SU-DHL-6 (cell line): Measurements from ENCODE around the gene ZNF804B.

Experiments used
- H2AFZ ChIP-seq: fragments of 200-600 bp; sonication (generic); 2 replicates; pipeline ENCODE4 v1.6.1; 2014; ENCODE audit warnings: low read depth, mild to moderate bottlenecking, moderate library complexity, mixed read lengths, antibody characterized with exemption, low read length; ENCODE audit not compliant: severe bottlenecking
- H3F3A ChIP-seq: fragments of 200-600 bp; shearing (Covaris generic); 2 replicates; pipeline ENCODE4 v1.6.0; 2016; ENCODE audit warnings: antibody characterized with exemption, mild to moderate bottlenecking; ENCODE audit not compliant: insufficient read depth
- H3K27ac ChIP-seq: fragments of 200-600 bp; sonication (generic); 2 replicates; pipeline ENCODE4 v1.5.1; 2016; ENCODE audit warnings: low read depth, mild to moderate bottlenecking, low read length, moderate library complexity, mixed read lengths
- H3K27me3 ChIP-seq: fragments of 200-600 bp; sonication (generic), shearing (Covaris generic); 2 replicates; pipeline ENCODE4 v1.6.0; 2014; ENCODE audit warnings: mild to moderate bottlenecking, low read length
- H3K36me3 ChIP-seq: fragments of 200-600 bp; sonication (generic); 2 replicates; pipeline ENCODE4 v1.6.1; 2014; ENCODE audit warnings: mild to moderate bottlenecking, low read length, mixed read lengths
- H3K4me2 ChIP-seq: fragments of 300-600, 200-600 bp; shearing (Covaris generic), sonication (generic); 2 replicates; pipeline ENCODE4 v1.6.0; 2014; ENCODE audit warnings: low read length, low read depth, mild to moderate bottlenecking; ENCODE audit not compliant: poor library complexity, severe bottlenecking
- H3K4me3 ChIP-seq: fragments of 200-600 bp; sonication (generic); 2 replicates; pipeline ENCODE4 v1.5.1; 2014; ENCODE audit warnings: antibody characterized with exemption, low read length, mild to moderate bottlenecking, mixed read lengths; ENCODE audit not compliant: insufficient read depth, poor library complexity, severe bottlenecking
- H3K79me2 ChIP-seq: fragments of 200-600 bp; sonication (generic); 2 replicates; pipeline ENCODE4 v1.6.1; 2014; ENCODE audit warnings: mild to moderate bottlenecking, low read length, moderate library complexity; ENCODE audit not compliant: insufficient read depth
- H3K9ac ChIP-seq: fragments of 200-600 bp; sonication (generic); 2 replicates; pipeline ENCODE4 v1.7.0; 2014; ENCODE audit warnings: mild to moderate bottlenecking, low read length
- H3K9me2 ChIP-seq: fragments of 200-600 bp; sonication (generic); replicated peaks from 2 replicates; pipeline ENCODE4 v1.6.1; 2014; ENCODE audit warnings: low read length; ENCODE audit not compliant: insufficient read depth
- H3K9me3 ChIP-seq: fragments of 200-600 bp; sonication (generic); 2 replicates; pipeline ENCODE4 v1.6.1; 2014; ENCODE audit warnings: low read length, mixed read lengths; ENCODE audit not compliant: insufficient read depth
- H4K20me1 ChIP-seq: fragments of 200-600 bp; sonication (generic); 2 replicates; pipeline ENCODE4 v1.6.1; 2014; ENCODE audit warnings: low read depth, mild to moderate bottlenecking, antibody characterized with exemption, low read length, moderate library complexity, mixed read lengths
- EZH2phosphoT487 ChIP-seq: fragments of 200-600 bp; sonication (generic), shearing (Covaris generic); conservative IDR thresholded peaks from 2 replicates; pipeline ENCODE4 v1.6.1; 2018; ENCODE audit warnings: mild to moderate bottlenecking, antibody characterized with exemption, low read length, moderate library complexity, mixed read lengths
- TF ChIP-seq, protein P1 (sequence below): fragments of 200-600 bp; sonication (generic); IDR thresholded peaks from one replicate; pipeline ENCODE4 v1.5.1; 2017; ENCODE audit warnings: antibody characterized with exemption, mild to moderate bottlenecking, low read length, moderate library complexity; ENCODE audit not compliant: insufficient read depth, poor library complexity, severe bottlenecking

ZNF804B gene

DNA sequence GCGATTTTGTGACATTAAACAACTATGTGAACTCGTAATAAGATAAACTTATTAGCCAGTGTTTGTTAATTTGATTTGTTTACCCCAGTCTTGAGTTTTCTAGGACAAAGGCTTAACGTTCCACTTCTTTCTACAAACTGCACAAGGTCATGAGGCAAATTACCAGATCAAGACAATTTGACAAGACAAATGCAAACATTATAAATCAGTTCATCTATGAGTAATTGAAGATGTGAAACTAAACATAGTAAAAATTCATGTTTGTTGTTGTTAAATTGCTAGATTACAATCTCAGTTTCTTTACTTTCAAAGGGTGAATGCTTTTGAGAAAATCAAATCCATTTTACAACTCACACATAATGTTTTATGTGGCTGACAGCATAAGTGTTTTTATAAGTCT is 13.4 kb upstream of the ZNF804B start:
- no peak overlapping the region for H3K9ac ChIP-seq
- H3K4me3 ChIP-seq, result no peak overlapping the region
- H3K36me3 ChIP-seq, result no peaks in the 10 kb centered on the region
- no peak overlapping the region for H3K4me2 ChIP-seq
- H3K9me3 ChIP-seq, result no peaks in the 10 kb centered on the region
- TF ChIP-seq EZH2phosphoT487, result no peak
- H3K27ac ChIP-seq, result no peak overlapping the region
- no peaks in the 10 kb centered on the region for H3K9me2 ChIP-seq
- no peaks in the 10 kb centered on the region for H3K27me3 ChIP-seq
- no peak overlapping the region for H2AFZ ChIP-seq
- H3F3A ChIP-seq, result no peaks in the 10 kb centered on the region
- no peaks in the 10 kb centered on the region for H3K79me2 ChIP-seq
- H4K20me1 ChIP-seq, result no peaks in the 10 kb centered on the region; the same call in 1 of the 2 replicates

DNA sequence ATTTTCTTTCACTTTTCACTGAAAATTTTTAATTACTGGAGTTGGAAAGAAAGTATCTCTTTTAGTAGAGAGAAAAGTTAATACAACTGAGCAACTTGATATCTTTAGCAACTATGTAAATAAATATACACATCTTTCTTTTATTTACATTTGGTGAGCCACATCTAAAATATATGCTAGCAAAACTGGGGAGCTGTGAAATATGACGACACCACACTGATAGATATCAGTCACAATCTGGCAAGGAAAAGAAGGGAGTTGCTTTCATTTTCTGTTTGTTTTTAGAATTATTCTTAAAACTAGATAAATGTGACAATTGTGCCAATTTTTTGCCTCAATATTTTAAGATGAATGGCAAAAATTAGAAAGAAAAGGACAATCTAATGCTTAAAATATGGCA is 2.7 kb upstream of the ZNF804B start:
- Histone ChIP-seq H3K36me3 (no peaks in the 10 kb centered on the region), H3K27ac (no peak overlapping the region), H3K9ac (no peak overlapping the region), H4K20me1 (no peaks in the 10 kb centered on the region), H2AFZ (no peak overlapping the region), H3K79me2 (no peaks in the 10 kb centered on the region), H3K27me3 (no peaks in the 10 kb centered on the region), H3K4me2 (no peak overlapping the region), H3F3A (no peaks in the 10 kb centered on the region), H3K9me3 (no peaks in the 10 kb centered on the region), H3K4me3 (no peak overlapping the region), H3K9me2 (no peaks in the 10 kb centered on the region)
- TF ChIP-seq EZH2phosphoT487, result no peak

DNA sequence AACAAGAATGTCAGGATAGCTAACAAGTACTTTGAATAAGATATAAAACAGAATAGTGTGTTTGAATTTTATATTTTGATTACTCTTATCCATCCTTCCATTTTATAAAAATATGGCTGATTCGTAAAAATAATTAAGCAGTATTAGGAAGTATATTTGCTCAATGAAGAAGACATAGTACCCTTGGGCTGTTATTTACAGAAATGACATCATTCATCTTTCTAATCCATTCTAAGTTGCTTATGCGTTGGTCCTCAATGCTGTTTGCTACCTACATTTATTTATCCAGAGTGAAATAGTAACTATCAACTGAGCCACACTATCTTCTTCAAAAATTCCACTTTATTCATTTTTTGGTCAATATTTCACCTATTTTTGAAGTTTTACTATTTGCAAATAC is 2.1 kb upstream of the ZNF804B start:
- H3K9me3 ChIP-seq, result no peaks in the 10 kb centered on the region
- H2AFZ ChIP-seq, result no peak overlapping the region
- no peak overlapping the region for H3K4me2 ChIP-seq
- no peaks in the 10 kb centered on the region for H3K36me3 ChIP-seq
- TF ChIP-seq EZH2phosphoT487, result no peak
- TF ChIP-seq, protein P1, sequence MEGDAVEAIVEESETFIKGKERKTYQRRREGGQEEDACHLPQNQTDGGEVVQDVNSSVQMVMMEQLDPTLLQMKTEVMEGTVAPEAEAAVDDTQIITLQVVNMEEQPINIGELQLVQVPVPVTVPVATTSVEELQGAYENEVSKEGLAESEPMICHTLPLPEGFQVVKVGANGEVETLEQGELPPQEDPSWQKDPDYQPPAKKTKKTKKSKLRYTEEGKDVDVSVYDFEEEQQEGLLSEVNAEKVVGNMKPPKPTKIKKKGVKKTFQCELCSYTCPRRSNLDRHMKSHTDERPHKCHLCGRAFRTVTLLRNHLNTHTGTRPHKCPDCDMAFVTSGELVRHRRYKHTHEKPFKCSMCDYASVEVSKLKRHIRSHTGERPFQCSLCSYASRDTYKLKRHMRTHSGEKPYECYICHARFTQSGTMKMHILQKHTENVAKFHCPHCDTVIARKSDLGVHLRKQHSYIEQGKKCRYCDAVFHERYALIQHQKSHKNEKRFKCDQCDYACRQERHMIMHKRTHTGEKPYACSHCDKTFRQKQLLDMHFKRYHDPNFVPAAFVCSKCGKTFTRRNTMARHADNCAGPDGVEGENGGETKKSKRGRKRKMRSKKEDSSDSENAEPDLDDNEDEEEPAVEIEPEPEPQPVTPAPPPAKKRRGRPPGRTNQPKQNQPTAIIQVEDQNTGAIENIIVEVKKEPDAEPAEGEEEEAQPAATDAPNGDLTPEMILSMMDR, result no peak
- no peak overlapping the region for H3K9ac ChIP-seq
- H4K20me1 ChIP-seq, result no peaks in the 10 kb centered on the region
- H3K27ac ChIP-seq, result no peak overlapping the region
- no peak overlapping the region for H3K4me3 ChIP-seq
- H3K27me3 ChIP-seq, result no peaks in the 10 kb centered on the region
- no peaks in the 10 kb centered on the region for H3K79me2 ChIP-seq
- H3F3A ChIP-seq, result no peaks in the 10 kb centered on the region
- no peaks in the 10 kb centered on the region for H3K9me2 ChIP-seq

DNA sequence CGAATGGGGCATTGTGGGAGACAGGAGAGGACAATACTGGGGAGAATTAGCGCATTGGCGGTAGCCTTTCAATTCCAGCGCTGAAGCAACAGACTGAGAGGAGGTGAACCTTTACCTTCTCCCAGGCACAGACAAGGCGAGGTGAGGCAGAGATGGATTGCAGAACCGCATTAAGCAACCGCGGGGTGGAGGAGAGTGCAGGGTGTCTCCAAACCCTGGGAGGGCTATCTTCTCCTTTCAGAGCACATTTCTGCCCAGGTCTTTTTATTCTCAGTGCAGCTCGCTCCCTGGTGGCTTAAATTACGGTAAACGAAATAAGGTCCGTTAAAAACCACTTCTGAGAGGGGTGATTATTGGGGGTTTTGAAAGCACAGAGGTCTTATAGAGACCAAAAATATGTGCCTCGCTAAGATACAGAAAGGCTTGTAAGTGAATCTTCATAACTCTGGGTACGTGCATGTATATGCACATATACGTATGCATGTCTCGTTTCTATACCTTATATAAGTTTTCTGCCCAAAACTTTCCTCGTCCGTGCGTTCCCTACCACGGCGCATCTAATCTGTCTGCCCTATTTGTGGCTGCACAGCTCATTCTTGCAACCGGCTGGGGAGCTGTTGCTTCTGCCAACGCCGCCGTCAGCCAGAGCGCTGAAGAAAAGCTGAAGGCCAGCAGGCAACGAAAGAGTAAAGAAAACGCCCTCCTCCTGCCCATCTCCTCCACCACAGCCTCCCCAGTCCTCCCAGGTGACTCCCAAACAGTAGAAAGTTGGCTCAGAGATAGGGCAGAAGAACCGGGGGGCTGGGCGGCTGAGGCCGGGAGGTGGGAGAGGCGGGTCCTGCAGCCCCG is 895 bp upstream of the ZNF804B start:
- Histone ChIP-seq H3K27me3 (no peaks in the 10 kb centered on the region), H3K4me2 (no peak overlapping the region), H3F3A (no peaks in the 10 kb centered on the region), H3K9me2 (no peaks in the 10 kb centered on the region), H2AFZ (no peak overlapping the region), H3K9me3 (no peaks in the 10 kb centered on the region), H3K9ac (no peak overlapping the region), H3K36me3 (no peaks in the 10 kb centered on the region), H3K4me3 (no peak overlapping the region), H3K79me2 (no peaks in the 10 kb centered on the region), H3K27ac (no peak overlapping the region), H4K20me1 (no peaks in the 10 kb centered on the region; the same call in 1 of the 2 replicates)
- TF ChIP-seq, protein P1, result no peak
- TF ChIP-seq EZH2phosphoT487, result no peak
